NK-92 (cell line): ENCODE data around the gene ADAMTSL2.

Experiments used
- DNase-seq: peaks from one replicate; lab custom pipeline; 2025; ENCODE audit not compliant: unreplicated experiment; lab: John Stamatoyannopoulos, UW

The ADAMTSL2 gene

GRCh38 chr9:133499132-133499891, 35.2 kb upstream of the ADAMTSL2 start:
- no peak for DNase-seq

GRCh38 chr9:133499892-133500270, 34.6 kb upstream of the ADAMTSL2 start:
- DNase-seq = no peak

- no peak for DNase-seq
Measured at GRCh38 chr9:133502112-133502511, 32.4 kb upstream of the ADAMTSL2 start.

DNA sequence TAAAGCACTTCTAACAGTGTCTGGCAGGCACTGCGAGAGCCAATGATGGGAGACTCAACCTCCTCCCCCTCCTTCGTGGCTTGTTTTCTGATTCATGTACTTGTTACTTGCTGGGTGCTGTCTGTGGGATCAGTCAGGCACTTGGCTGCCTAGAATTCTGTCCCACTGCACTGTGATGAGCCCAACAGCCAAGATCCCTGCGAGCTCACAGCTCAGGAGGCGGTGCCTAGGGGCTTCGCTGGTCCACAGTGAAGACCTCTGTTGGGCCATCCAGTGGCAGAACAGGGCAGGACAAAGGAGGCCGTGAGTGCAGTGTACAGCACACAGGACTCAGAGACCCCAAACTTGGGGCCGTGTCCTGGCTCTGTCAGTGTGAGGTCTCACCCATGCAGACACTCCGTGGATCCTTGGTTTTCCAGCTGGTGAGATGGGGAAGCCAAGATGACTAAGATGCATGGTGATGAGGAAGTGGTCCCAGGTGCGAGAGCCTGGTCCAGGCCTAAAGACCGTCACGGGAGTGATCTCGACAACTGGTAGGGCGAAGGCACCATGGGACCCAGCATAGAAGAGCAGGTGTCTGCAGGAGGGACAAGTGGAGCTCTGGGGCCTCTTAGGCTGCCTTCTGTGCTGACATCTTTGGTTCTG, 29.2 kb upstream of the ADAMTSL2 start:
- DNase-seq = no peak

- no peak for DNase-seq
Measured at GRCh38 chr9:133505901-133506652, 28.4 kb upstream of the ADAMTSL2 start.

GRCh38 chr9:133506653-133507038, 27.9 kb upstream of the ADAMTSL2 start:
- DNase-seq = no peak

DNA sequence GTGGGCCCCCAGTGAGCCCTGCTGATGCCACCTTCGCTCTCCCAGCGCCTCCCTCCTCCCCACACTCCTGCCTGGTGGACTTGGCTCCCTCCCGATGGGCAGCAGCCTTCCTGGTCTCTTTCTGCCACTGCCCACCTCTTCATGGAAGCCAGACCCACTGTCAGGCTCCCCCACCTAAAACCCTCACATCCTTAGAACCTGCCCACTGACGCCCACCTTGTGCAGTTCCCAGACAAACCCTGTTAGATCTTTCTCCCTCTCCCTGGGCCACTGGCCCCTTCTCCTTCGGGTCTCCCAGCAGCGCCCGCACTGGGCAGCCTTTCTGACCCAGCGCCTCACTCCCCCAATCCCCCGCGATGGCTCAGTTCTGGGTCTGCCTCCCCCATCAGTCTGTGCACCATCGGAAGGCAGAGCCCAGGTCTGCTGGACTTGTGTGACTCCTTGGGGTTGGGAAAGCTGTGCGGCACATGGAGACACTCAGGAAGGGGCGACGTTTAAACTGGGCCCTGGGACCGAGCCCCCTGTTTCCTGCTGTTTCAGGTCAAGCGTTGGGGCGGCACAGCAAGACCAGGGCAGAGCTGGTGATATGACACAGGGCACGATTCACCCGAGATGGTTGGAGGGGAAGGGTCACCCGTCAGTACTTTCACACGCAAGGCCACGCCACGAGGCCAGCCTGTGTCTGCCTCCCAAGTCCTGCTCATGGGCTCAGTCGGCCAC, 27.1 kb upstream of the ADAMTSL2 start:
- no peak for DNase-seq

- no peak for DNase-seq
Measured at GRCh38 chr9:133508046-133508445, 26.5 kb upstream of the ADAMTSL2 start.

GRCh38 chr9:133509179-133510083, 25.1 kb upstream of the ADAMTSL2 start:
- DNase-seq = no peak

DNA sequence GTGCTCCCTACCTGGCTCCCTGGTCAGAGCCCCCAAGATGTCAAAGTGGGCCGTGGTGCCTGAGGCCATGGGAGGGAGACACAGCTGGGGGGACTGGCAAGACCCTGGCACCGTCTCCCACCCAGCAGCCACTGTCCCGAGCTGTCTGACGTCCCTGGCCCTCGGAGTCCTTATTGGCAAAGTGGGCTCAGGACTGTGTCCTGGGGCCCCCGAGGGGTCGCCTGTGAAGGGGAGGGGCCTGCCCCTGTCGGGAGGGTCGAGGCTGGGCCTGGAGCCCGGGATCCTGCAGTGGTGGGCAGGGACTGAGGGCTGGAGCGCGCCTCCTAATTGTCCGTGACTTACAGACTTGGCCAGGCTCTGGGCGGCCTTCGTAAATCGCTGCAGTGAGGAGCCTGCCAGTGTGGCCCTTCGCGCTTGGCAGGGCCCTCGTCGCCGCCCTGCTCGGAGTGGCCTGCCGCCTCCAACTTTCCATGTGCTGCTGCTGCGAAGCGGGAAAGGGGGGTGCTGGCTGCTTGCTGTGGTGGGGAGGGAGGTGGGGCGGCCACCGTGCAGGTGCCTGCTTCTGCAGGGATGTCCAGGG, 23.5 kb upstream of the ADAMTSL2 start:
- DNase-seq = no peak

DNA sequence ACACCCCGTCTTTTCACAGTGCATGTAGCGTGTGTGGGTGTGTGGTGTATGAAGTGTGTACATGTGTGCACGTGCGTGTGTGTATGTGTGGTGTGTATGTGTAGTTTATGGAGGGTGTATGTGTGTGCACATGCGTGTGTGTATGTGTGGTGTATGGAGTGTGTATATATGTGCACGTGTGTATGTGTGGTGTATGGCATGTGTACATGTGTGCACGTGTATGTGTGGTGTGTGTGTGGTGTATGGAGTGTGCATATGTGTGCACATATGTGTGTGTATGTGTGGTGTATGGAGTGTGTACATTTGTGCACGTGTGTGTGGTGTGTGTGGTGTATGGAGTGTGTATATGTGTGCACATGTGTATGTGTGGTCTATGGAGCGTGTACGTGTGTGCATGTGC, 22.9 kb upstream of the ADAMTSL2 start:
- DNase-seq = no peak

DNA sequence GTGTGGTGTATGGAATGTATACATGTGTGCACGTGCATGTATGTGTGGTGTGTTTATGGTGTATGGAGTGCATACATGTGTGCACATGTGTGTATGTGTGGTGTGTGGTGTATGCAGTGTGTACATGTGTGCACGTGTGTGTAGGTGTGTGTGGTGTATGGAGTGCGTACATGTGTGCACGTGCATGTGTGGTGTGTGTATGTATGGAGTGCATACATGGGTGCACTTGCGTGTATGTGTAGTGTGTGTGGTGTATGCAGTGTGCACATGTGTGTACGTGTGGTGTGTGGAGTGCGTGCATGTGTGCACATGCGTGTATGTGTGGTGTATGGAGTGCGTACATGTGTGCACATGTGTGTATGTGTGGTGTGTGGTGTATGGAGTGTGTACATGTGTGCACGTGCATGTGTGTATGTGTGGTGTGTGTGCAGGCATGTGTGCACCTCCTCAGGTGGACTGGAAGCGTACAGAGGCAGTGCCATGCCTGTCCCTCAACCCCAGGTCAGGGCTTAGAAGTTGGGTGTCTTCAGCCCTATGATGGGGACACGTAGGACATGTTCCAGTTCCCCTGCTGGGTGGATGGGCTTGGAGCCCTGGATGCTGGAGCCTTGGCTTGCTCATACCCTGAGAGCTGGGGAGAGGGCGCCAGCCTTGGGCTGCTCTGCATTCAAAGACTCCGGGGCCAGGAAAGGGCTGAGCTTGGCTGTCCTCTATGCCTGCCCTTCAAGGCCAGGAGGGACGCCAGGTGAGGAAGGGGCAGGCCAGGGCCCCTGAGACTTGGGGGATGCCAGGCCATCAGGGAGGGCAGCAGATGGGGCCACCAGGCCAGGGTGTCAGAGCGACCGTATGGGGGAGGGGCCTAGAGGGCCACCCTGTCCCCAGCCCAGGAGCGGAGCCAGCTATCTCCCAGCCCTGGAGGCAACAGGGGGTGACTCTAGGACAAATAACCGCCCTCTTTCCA, 22.0 kb upstream of the ADAMTSL2 start:
- DNase-seq = no peak

GRCh38 chr9:133513214-133514100, 21.0 kb upstream of the ADAMTSL2 start:
- DNase-seq = no peak

GRCh38 chr9:133514460-133515239, 19.9 kb upstream of the ADAMTSL2 start:
- DNase-seq = no peak

- DNase-seq = no peak
Measured at GRCh38 chr9:133515240-133515610, 19.3 kb upstream of the ADAMTSL2 start.

DNA sequence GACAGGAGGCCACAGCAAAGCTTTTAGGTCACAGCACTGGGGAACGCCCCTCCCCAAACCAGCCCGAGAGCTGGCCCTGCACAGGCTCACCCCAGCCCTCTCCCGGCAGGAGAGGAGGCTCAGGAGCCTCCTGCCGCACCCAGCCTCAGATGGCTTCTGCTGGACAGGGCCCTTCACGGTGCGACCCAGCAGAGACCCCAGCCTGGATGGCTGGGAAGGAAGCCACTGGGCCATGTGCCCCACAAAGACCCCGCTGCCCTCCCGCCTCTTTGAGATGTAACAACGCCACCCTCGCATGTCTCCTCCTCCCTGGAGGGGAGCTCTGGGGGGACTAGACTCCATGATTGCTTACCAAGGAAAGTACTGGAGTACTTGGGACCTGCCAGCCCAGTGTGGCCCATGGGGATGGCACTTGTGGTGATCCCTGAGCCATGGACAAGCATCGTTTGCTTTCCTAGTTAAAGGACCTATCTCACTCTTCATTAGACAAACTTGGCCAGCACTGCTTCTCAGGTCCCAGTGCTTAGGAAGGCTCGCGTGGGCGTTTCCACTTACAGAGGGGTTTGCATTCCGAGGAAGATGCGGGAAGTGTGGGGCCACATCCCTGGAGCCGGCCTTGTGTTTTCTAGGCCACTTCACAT, 18.8 kb upstream of the ADAMTSL2 start:
- DNase-seq = no peak
